ENCODE results near the gene FAM114A2.

Gene FAM114A2

DNA sequence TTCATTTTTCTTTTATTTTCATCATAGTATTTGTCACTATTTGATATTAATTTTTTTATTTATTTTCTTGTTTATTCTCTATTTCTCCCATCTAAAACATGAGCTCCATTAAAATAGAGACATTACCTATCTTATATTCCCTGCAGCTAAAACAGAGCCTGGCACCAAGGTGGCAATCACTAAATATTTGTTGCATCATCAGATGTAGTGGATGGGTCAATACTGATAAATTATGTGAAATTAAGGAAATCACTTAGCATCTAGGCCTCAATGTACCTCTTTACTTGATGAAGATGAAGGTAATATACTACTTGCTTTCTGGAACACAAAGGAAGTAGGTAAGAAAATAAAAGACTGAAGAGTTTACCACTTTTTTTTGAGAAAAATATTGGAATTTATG is 24.7 kb upstream of the FAM114A2 start:
- ATAC-seq (replicated peaks): no peak
- Mint-ChIP-seq H3K27ac (no peak overlapping the region), H3K4me3 (no peak overlapping the region), H3K27me3 (no peaks in the 10 kb centered on the region), H3K4me1 (peaks cover 15 to 16% of the 10 kb centered on the region in 2 donors), H3K9me3 (no peaks in the 10 kb centered on the region), H3K36me3 (peaks cover 3 to 21% of the 10 kb centered on the region in 2 donors)
- no peak for DNase-seq

DNA sequence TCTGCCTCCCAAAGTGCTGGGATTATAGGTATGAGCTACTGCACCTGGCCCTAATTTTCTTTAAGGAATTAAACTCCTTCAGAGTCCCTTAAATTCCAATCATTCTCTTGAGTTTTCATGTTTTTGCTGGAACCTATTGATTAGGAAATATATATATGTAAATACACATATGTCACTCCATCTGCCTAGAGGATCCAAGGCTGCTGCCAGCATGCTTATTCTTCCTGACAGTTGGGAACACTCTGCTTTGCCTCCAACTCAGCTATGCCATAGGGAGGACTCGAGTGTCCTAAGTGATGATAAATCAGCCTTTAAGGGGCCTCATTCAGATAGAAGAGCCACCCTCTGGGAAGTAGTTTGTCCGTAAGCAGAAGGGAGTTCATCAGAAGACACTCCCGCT is 21.9 kb upstream of the FAM114A2 start:
- DNase-seq (no peak), ATAC-seq (replicated peaks) (no peak)
- Mint-ChIP-seq H3K27me3 (no peaks in the 10 kb centered on the region), H3K36me3 (peaks cover 6 to 26% of the 10 kb centered on the region in 2 donors), H3K9me3 (no peaks in the 10 kb centered on the region), H3K4me3 (no peak overlapping the region), H3K4me1 (peaks cover 20 to 25% of the 10 kb centered on the region in 2 donors), H3K27ac (no peak overlapping the region)

DNA sequence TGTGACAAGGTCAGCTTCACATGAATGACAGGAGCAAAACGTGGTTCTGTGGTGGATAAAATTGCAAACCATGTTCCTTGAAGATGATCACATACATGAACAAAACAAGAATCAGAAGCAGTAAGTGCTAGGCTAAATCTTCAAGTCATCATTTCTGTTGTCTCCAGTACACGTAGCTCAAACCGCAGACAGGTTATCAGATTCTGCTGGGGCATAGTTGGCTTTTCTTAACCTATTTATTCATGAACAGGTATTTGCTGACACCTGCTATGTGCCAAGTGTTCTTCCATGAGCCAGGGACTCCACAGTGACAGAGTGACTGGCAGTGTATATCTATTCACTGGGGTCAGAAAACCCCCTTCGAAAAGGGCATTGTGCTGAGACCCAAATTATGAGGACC is 20.9 kb upstream of the FAM114A2 start:
- H3K9me3 Mint-ChIP-seq: no peaks in the 10 kb centered on the region
- DNase-seq: no peak
- no peak overlapping the region for H3K27ac Mint-ChIP-seq
- ATAC-seq (replicated peaks): no peak
- H3K36me3 Mint-ChIP-seq: peaks cover 11 to 33% of the 10 kb centered on the region in 2 donors
- no peaks in the 10 kb centered on the region for H3K27me3 Mint-ChIP-seq
- peaks cover 20 to 25% of the 10 kb centered on the region in 2 donors for H3K4me1 Mint-ChIP-seq
- peak overlapping the region in 1 of 2 donors; percentile 8 for H3K4me3 Mint-ChIP-seq

DNA sequence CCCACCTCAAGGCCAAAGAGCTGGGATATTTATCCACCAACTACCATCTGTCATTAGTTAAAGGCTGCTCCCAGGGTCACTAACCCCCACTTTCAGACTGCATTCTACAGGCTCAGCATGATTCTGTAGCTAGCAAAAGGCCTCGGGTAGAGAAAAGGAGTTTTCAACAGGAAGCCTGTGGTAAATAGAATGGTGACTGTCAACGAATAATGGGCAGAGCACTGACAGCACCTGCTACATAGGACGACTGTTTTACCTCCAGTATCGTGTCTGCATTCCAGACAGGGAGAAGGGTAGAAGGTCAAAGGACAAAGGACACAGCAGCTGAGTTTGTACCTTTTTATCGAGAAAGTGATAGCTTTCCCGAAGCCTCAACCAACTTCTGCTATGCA is 20.3 kb upstream of the FAM114A2 start:
- Mint-ChIP-seq H3K36me3 (peaks cover 12 to 36% of the 10 kb centered on the region in 2 donors), H3K27ac (no peak overlapping the region), H3K4me3 (no peak overlapping the region), H3K9me3 (no peaks in the 10 kb centered on the region), H3K27me3 (no peaks in the 10 kb centered on the region), H3K4me1 (peaks cover 20 to 25% of the 10 kb centered on the region in 2 donors)
- DNase-seq: no peak
- ATAC-seq (replicated peaks): peak in 1 of 2 donors; percentile 29

DNA sequence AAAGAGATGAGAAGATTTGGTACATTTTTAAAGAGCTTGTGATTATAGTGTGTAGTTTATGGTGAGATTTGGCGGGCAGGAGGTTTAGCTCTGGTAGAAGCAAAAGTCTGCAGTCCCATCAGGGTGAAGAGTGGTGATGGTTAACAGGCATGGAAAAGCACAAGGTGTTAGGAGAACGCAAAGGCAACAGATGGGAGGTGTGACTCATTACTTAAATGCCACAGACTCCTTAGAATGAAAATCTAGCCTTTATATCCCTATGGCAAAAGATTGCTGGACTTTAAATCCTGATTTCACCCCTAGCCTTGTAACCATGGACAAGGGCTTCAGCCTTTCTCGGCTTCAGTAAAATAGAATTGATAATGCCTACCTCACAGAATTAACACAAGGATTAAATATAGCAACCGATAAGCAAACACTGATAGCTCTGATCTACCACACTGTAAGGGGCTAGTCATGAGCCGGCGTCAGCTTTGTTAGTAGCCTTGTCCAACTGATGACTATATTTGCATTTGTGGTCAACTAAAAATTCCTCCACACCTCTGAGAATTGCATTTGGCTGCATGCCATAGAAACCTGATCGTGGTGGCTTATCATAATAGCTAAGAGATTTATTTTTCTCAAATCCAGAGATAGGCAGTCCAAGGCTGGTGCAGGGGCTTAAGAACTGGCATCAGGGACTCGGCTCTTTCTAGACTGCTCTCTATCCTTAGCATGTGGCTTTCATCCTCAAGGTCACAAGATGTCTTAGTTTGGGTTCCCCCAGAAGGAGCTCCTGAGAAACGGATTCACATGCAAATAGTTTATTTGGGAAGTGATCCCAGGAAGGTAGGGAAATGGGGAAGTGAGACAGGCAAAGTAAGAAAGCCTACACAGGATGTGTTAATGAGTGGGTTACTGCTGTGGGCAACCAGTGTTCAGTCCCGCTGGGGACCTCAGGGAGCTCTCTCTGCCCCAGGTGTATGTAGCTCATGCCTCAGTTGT is 19.6 kb upstream of the FAM114A2 start:
- Mint-ChIP-seq H3K36me3 (peaks cover 12 to 42% of the 10 kb centered on the region in 2 donors), H3K9me3 (no peaks in the 10 kb centered on the region), H3K4me1 (peaks cover 20 to 25% of the 10 kb centered on the region in 2 donors), H3K4me3 (no peak overlapping the region), H3K27ac (no peak overlapping the region), H3K27me3 (no peaks in the 10 kb centered on the region)
- ATAC-seq (replicated peaks) (peak; percentile 58 to 63), DNase-seq (no peak)

DNA sequence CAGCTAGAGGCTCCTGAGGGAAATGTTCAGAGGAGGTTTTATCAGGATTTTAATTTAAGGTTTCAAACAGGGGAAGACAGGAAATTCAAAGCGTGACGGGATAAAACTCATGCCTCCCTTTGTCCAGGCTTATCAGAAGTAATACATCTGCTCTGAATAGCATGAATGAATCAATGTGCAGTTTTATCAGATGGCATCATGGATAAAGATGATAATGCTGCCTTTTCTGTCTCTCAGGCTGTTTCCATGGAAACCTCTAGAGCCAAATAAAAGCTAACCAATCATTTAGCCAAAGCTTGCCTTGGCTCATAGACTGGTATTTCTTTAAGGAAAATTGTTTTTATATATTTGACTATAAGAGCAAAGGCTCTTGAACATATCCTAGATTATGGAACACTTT is 16.5 kb upstream of the FAM114A2 start:
- Mint-ChIP-seq H3K27me3 (no peaks in the 10 kb centered on the region), H3K4me3 (no peak overlapping the region), H3K4me1 (peaks cover 22 to 25% of the 10 kb centered on the region in 2 donors), H3K9me3 (no peaks in the 10 kb centered on the region), H3K36me3 (peaks cover 15 to 47% of the 10 kb centered on the region in 2 donors), H3K27ac (no peak overlapping the region)
- ATAC-seq (replicated peaks): no peak
- no peak for DNase-seq

DNA sequence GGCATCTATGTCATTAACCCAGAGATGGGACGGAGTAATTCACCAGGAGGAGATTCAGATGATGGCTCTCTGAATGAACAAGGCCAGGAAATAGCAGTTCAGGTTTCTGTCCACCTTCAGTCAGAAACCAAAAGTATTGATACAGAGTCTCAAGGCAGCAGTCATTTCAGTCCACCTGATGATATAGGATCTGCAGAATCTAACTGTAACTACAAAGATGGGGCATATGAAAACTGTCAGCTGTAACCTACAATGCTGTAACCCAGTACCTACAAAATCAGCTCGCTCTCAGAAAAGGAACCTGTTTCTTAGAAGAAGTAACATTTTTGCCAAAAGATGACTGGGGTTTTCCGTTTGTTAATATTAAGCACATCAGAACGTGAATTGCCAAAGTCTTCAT is 14.8 kb upstream of the FAM114A2 start:
- Mint-ChIP-seq H3K27me3 (no peaks in the 10 kb centered on the region), H3K4me1 (peaks cover 7 to 10% of the 10 kb centered on the region in 2 donors), H3K36me3 (peaks cover 18 to 45% of the 10 kb centered on the region in 2 donors), H3K27ac (no peak overlapping the region), H3K9me3 (no peaks in the 10 kb centered on the region), H3K4me3 (no peak overlapping the region)
- no peak for DNase-seq
- ATAC-seq (replicated peaks): no peak

DNA sequence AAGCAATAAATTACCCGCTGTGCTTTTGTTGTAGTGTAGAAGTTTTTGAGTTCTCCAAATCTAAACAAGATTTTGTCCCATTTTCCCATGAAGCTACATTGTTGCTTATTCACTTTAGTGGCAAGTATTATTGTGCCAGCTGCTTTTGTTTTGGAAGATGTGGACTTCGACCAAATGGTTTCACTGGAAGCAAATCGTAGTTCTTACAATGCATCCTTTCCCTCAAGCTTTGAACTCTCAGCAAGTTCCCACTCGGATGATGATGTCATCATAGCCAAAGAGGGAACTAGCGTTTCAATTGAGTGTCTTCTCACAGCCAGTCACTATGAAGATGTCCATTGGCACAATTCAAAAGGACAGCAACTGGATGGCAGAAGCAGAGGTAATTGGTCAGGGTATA is 10.9 kb upstream of the FAM114A2 start:
- Mint-ChIP-seq H3K9me3 (no peaks in the 10 kb centered on the region), H3K27ac (no peak overlapping the region), H3K36me3 (peaks cover 22 to 43% of the 10 kb centered on the region in 2 donors), H3K4me3 (no peak overlapping the region), H3K27me3 (no peaks in the 10 kb centered on the region), H3K4me1 (peaks cover 11 to 12% of the 10 kb centered on the region in 2 donors)
- DNase-seq (no peak), ATAC-seq (replicated peaks) (no peak)

DNA sequence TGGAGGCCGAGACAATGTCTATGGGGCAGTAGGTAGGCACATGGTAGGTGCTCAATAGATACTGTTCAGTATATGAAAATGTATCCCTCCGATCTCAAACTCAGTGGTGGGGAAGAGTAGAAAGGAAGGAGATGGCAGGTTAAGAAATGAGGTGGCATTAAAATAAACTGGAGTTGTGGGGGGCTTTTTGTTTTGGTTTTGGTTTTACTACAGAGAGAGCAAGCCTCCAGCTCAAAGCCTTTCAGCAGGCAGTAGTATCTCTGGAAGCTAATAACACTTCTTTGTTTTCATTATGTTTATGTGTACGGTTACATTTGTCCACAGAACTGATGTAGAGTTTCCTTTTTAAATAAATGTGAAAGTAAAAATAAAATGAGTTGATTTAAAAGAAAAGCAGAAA is 8.6 kb upstream of the FAM114A2 start:
- peaks cover 10 to 17% of the 10 kb centered on the region in 2 donors for H3K4me1 Mint-ChIP-seq
- no peaks in the 10 kb centered on the region for H3K9me3 Mint-ChIP-seq
- H3K27me3 Mint-ChIP-seq: no peaks in the 10 kb centered on the region
- no peak for DNase-seq
- H3K36me3 Mint-ChIP-seq: peaks cover 17 to 29% of the 10 kb centered on the region in 2 donors
- H3K27ac Mint-ChIP-seq: no peak overlapping the region
- H3K4me3 Mint-ChIP-seq: no peak overlapping the region
- ATAC-seq (replicated peaks): no peak

DNA sequence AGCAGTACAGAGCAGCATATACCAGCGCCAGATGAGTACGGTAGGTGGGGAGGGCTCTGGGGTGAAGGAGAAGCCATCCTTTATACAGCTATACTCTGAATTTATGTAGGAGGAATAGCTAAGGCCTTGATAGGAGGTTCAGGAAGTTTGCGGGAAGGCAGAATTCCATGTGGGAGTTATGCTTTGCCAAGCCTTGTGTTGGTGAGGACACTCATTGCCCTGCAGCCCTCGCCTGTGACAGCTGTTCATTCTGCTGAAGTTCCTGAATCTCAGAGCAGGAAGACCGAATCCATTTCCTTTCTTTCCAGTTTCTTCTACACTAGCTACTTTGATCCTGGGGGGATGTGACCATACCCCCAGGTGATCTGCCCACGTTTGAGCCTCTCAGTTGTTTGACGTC is 7.8 kb upstream of the FAM114A2 start:
- Mint-ChIP-seq H3K27me3 (no peaks in the 10 kb centered on the region), H3K27ac (no peak overlapping the region), H3K4me1 (peaks cover 13 to 25% of the 10 kb centered on the region in 2 donors), H3K4me3 (no peak overlapping the region), H3K9me3 (no peaks in the 10 kb centered on the region), H3K36me3 (peaks cover 17 to 30% of the 10 kb centered on the region in 2 donors)
- DNase-seq (no peak), ATAC-seq (replicated peaks) (no peak)

DNA sequence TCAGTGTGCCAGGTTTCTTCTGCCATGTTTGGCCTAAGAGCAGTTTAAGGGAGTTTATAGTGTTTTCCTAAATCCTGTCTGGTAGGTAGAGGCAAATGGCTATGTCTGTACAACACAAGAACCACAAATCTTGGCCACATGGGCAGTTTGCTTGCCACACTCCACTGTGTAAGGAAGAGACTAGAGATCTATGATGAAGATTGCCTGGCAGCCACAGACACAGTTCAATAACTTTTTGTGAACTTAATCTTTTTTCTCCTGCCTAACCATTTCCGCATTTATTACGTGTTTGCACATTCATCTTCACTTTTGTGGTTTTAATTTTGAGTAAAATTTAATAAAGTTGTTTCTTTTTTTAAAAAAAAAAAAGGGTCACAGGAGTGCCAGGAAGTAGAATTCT is 5.9 kb upstream of the FAM114A2 start:
- DNase-seq (no peak), ATAC-seq (replicated peaks) (no peak)
- H3K36me3 Mint-ChIP-seq: peaks cover 14 to 27% of the 10 kb centered on the region in 2 donors
- H3K4me3 Mint-ChIP-seq: no peak overlapping the region
- no peaks in the 10 kb centered on the region for H3K27me3 Mint-ChIP-seq
- H3K27ac Mint-ChIP-seq: no peak overlapping the region
- H3K4me1 Mint-ChIP-seq: peaks cover 19 to 33% of the 10 kb centered on the region in 2 donors
- H3K9me3 Mint-ChIP-seq: no peaks in the 10 kb centered on the region

DNA sequence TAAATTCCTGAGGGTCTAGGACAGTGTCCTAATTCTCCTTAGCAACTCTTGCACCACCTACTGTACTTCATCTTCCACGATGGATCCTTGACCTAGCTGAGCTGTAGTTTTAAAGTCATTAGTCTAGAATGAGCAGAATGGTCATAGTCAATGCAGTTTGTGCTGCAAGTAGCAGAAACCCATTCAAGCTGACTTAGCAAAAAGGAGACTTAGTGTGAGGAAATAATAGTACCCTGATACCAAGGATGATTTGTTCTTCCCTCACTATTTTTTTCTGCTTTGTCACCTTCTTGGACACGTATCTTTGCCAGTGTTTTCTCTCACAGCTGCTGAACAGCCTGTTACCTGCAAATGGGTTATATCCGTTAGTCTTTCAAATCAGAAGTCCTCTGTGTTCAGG is 5.4 kb upstream of the FAM114A2 start:
- Mint-ChIP-seq H3K4me1 (peaks cover 21 to 38% of the 10 kb centered on the region in 2 donors), H3K27ac (no peak overlapping the region), H3K4me3 (no peak overlapping the region), H3K27me3 (no peaks in the 10 kb centered on the region), H3K36me3 (peaks cover 12 to 24% of the 10 kb centered on the region in 2 donors), H3K9me3 (no peaks in the 10 kb centered on the region)
- no peak for DNase-seq
- no peak for ATAC-seq (replicated peaks)

DNA sequence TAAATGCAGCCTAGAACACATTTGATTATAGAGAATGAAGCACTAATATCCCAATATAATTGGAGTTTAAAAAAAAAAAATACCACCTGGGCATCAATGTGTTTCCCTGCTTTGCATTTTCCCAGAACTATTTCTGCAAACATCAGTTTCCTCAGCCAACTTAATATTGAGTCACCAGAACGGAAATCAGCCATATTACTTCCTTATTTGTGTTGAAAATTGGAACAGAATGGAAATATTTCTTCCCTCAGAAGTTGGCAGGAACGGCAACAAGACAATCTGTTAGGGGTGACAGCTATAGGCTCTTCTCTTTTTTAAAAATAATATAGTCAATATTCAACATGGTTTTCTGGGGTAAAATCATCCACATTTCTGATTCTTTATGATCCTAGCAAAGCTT is 4.1 kb upstream of the FAM114A2 start:
- DNase-seq (no peak), ATAC-seq (replicated peaks) (no peak)
- Mint-ChIP-seq H3K4me1 (peaks cover 24 to 45% of the 10 kb centered on the region in 2 donors), H3K36me3 (peaks cover 13 to 27% of the 10 kb centered on the region in 2 donors), H3K9me3 (no peaks in the 10 kb centered on the region), H3K27me3 (no peaks in the 10 kb centered on the region), H3K27ac (no peak overlapping the region), H3K4me3 (no peak overlapping the region)

DNA sequence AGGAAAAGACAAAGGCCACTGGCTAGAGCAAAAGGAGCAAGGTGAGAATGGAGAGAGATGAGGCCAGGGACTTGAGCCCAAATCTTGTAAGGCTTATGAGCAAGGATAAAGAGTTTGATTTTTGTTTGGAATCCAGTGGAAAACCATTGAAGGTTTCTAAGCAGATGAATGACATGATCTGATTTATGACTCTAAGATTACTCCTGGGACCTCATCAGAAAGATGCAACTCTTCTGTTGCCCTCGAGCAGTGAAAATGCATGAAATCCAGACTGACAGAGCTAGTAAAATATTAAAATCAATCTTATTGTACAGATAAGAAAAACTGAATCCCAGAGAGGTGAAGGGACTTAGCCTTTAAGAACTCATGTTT is 734 bp upstream of the FAM114A2 start:
- Mint-ChIP-seq H3K9me3 (no peaks in the 10 kb centered on the region), H3K27me3 (no peaks in the 10 kb centered on the region), H3K4me1 (peaks cover 21 to 35% of the 10 kb centered on the region in 2 donors)

DNA sequence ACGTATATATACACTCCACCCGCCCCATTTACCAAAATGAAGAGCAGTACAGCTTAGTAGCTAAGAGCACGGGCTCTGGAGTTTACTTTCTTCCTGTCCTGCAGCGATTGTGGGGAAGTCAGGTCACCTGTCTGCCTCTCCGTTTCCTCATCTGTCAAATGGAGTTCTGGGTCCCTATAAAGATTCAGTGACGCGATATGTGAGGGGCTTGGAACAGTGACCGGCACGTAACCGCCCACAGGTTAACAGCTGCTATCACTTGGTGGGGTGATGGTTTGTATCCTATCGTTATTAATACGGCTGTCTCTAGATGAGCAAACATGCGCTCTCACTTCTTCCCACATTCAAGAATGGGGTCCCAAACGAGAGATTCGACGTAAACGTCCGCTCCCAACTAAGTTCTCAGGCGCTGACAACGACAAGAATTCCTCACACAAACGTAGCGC is 426 bp downstream of the FAM114A2 start:
- peaks cover 21 to 35% of the 10 kb centered on the region in 2 donors for H3K4me1 Mint-ChIP-seq
- no peak for DNase-seq
- H3K4me3 Mint-ChIP-seq: peak overlapping the region; percentile 95 to 97
- peak overlapping the region; percentile 97 for H3K27ac Mint-ChIP-seq
- peaks cover 3 to 21% of the 10 kb centered on the region in 2 donors for H3K36me3 Mint-ChIP-seq
- H3K27me3 Mint-ChIP-seq: no peaks in the 10 kb centered on the region
- H3K9me3 Mint-ChIP-seq: no peaks in the 10 kb centered on the region
- peak; percentile 71 to 72 for ATAC-seq (replicated peaks)

More for the DNA sequence above, 734 bp upstream of the FAM114A2 start:
- Mint-ChIP-seq H3K27ac (peak overlapping the region; percentile 97), H3K4me3 (peak overlapping the region; percentile 95 to 97), H3K36me3 (peaks cover 3 to 20% of the 10 kb centered on the region in 2 donors)
- DNase-seq (no peak), ATAC-seq (replicated peaks) (no peak)
